Activated CD8-positive, alpha-beta memory T cell treated with anti-CD3 and anti-CD28 coated beads for 48 hours (primary cell): ENCODE data around the gene BCO1.

ENCODE experiments used
- DNase-seq, 3 experiments: peaks; one replicate each; pipeline ENCODE4 v3.0.0-alpha.2; 2020; ENCODE audit warnings: low read depth in 2 of 3, low spot score in 2 of 3

BCO1 gene

DNA sequence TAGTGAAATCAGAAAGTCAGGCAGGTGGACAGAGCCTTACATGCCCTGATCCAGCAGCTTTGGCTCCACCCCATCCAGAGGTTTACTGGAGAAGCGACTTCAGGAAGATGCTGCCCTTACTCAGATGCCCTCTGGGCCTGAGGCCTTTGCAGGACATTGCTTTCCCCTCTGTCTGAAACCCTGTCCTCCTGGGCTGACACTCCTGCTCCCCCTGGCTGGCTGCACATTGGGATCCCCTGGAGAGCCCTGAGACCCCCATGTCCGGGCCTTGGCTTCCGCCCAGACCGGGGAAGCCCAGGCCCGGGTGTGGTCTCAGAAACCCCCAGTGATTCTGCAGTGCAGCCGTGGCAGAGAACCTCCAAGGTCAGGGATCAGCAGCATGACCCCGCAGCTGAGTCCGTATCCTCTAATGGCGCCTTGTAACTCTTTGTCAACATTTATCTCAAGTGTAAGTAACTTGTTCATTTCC lies 36.6 kb downstream of the BCO1 start:
- DNase-seq, result no peak

DNA sequence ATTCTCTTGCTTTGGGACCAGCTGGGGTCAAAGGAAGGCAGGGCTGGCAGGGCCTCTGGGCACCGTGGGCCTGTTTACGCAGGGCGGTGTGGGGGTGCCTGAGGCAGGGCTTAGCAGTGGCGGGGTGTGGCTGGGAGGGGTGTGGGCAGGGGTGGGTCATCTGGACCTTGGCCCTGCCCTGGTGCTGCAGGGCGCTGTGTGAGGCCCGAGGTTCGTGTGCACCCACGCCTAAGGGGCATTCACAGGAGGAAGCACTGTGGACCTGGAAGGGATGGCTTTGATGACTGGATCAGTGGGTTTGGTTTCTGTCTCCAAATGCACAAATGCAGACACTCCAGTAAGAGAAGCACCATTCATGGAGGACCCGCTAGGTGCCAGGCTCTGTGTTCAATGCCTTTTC lies 37.3 kb downstream of the BCO1 start:
- DNase-seq, result no peak

DNA sequence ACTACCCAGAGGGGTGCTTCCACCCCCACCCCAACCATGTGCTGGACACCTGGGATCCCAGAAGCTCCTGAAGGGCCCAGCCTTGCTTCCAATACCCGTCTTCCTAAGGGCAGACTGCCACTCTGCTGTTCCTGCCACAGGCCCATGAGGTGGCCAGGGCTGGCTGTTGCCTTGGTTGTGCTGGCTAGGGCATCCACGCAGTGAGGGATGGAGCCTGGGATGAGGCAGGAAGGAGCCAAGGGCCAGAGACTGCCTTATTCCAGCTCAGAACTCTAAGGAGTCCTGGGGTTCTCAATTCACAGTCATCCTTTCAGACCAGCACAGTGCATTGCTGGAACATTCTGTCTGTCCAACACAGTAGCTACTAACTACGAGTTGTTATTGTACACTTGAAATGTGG lies 37.8 kb downstream of the BCO1 start:
- no peak for DNase-seq

DNA sequence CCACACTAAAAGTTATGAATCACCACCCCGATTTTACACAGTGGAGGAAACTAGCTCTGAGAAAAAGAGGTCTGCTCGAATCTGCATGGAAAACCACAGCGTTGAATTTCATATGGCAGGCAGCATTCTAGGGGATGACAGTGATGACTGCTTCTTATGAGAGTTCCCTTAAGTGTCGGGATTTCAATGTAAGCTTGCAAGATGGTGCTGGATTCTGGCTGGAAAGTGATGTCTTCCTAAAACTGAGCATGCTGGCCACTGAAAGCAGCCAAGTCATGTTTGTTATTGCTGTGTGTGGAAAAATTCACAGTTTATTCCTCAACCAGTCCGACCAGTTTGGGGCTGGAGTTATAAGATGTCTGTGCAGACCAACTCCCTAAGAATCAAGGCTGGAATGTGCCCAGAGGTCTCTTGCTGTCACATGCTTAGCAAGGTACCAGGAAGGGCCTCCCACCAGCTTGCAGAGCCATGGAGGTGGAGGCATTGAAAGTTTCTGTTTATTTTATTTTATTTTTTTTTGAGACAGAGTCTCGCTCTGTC lies 39.1 kb downstream of the BCO1 start:
- no peak for DNase-seq

- DNase-seq, result no peak
Measured at GRCh38 chr16:81278526-81278925, 40.0 kb downstream of the BCO1 start.

GRCh38 chr16:81279392-81279791 lies 40.9 kb downstream of the BCO1 start:
- DNase-seq, result no peak

GRCh38 chr16:81280393-81280792 lies 41.9 kb downstream of the BCO1 start:
- no peak for DNase-seq

DNA sequence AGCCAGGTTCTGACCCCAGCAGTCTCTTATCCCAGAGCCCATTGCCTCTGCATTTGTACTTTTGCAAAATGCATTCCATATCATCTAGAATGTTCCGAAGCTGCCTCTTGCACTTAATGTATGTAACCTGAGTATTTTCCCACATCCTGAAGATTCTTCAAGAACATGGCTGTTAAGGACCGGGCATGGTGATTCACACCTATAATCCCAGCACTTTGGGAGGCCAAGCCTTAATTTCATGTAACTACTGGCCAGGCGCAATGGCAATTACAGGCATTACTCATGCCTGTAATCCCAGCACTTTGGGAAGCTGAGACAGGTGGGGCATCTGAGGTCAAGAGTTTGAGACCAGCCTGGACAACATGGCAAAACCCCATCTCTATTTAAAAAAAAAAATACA lies 44.6 kb downstream of the BCO1 start:
- no peak for DNase-seq

- no peak for DNase-seq
Measured at GRCh38 chr16:81284995-81285600, 46.6 kb downstream of the BCO1 start.

DNA sequence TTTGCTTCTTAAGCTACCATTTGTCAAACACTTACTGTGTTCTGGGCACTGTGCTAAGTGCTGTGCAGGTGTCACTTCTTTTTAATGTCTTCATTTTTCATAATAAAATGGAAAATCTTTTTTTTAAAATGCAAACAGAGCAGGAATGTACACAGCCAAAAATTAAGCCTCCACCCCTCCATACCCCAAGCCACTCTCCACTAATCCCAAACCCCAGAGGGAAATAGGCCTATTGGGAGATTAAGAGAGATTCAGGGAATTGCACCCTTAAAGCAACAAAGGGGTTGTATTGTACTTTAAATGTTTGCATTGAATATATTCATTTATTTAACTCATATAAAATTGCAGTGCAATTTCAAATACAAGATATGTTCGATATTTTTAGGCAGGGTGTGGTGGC lies 47.7 kb downstream of the BCO1 start:
- DNase-seq, result no peak

DNA sequence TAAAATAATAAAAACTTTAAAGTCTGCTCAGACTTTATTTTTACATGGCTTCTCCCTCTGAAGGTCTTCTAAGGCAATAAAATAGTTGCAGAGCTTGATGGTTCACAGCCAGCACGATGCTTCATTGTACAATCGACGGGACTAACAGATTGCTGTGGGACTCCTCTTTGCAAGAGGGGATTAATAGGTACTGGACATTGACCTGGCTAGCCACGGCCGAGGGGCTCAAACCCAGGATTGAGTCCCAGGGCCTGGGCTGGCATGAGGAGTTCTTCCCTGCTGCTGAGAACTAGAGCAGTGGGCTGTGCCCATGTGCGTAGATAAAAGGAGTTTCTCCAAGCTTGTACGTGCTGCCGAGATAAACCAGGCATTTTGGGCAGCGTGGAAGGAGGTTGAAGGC lies 52.6 kb downstream of the BCO1 start:
- DNase-seq, result no peak

- DNase-seq, result no peak
Measured at GRCh38 chr16:81292936-81293335, 54.4 kb downstream of the BCO1 start.

DNA sequence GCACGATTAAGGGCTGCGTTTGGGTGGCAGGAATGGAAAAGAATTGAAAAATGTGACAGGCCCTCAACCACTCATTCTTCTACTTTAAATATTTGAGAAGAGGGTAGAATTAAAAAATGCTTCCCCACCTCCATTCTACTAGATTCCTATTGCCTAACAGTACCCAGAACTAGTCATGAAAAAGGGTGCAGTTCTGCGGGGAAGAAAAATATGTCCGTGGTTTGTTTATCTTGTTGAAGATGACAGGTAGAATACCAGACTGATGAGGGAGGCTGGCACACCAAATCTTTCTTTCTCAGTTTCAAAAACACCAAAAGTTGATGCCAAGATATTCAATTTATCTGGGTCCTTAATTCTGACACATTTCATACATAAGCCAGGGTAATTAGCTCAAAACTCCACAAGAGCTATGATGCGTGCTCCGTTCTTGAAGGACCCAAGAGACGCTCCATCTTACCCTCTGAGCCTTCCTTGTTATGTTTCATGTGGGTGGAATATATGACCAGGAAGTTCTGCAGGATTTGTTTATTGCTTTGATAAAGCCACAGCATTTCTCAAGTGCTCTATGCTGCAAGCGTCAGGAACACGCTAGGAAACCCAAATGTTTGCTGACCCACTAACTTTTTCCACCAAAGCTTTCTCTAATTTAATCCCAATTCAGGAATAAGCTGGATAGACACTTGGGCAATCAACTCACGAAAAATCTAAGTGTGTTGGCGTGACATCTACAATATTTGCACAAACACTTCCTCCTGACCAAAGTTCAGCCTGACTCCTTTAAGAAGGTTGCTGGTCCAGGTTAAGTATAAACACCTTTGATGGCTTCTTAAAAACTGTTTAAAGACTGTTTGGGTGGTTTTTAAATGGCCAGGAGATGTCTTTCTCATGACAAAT lies 55.7 kb downstream of the BCO1 start:
- no peak for DNase-seq

DNA sequence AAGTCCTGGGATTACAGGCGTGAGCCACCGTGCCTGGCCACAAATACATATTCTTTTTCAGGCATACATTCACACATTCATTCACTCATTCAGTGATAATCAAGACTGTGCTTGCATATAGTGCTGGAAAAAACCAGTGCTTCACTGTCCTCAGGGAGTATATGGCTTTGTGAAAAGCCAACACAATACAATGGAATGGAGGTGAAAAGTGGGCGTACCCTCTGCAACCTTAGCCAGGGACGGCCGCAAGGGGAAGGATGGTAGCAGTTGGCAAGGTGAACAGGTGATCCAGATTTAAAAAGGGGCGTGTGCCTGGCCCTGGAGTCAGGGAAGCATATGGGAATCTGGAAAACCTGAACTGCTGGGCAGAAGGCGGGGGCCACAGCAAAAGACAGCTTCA lies 58.1 kb downstream of the BCO1 start:
- no peak for DNase-seq

DNA sequence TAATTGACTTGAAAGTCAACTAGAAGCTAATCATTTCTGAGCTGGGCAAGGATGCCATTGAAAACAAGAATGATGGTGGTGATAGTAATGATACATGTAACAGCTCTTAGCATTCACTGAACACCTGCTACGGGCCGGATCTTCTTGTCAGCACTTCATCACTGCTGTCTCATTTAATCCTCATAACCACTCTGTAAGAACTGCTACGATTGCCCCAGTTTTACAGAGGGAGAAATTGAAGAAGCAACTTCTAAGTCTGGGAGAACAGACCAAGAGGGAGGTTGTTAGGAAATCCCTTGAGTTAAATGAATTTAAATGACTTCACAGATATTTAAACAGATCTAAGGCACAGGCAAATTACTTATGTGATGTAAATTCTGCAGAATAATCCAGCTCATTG lies 69.3 kb downstream of the BCO1 start:
- DNase-seq, result no peak

DNA sequence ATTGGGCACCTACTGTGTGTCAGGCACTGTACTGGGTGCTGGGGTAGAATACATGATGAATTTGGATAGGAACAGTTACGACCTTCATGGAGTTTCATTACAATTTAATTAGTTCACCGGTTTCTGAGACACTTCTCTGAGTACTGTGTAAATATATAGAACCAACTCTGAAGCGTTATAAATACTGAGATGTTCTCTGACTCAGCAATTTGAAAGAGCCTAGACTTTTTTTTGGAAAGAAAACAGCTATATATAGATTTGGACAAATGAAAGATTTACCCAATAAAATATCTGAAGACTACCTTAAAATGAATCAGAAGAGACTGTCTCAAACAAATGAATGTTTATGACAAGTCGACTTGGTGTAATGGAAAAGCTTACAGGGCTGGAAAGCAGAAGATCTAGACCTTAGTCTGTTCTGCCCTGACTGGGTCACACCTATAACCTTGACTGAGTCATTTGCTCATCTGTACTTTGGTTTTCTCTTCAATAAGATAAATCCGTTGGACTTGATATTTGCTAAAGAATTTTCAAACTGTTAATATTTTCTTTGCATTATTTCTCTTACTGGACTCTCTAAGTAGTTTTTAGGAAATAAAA lies 71.7 kb downstream of the BCO1 start:
- DNase-seq, result no peak

- DNase-seq, result no peak
Measured at GRCh38 chr16:81311762-81312161, 73.3 kb downstream of the BCO1 start.

- no peak for DNase-seq
Measured at GRCh38 chr16:81313701-81314602, 75.5 kb downstream of the BCO1 start.

DNA sequence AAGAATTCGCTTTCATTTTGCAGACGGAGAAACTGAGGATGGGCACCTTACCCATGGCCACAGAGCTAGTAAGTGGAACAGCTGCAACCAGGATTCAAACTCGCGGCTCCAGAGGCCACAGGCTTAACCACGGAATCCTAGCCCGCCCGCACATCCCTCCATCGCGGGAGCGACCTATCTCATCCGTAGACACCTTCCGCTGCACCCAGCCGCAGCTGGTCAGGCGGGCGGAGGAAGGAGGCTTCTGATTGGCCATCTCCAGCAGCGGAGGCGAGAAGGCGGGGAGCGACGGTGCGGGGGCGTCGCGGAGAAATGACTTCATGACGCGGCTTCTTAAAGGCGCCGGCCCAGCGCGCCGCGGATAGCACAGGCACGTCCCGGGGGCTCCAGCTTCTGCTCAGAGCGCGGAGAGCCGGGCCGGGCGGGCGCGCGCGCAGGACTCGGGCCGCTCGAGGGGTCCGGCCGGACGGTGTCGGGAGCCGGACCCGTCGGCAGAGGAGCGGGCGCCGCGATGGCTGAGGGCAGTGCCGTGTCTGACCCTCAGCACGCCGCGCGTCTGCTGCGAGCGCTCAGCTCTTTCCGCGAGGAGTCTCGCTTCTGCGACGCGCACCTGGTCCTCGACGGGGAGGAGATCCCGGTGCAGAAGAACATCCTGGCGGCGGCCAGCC lies 76.2 kb downstream of the BCO1 start, which contains the start of gene GAN:
Gene GAN, plus strand, starts transcription at position 360 of the 668 bp plus-strand sequence. Its CDS starts 152 bp downstream, at position 512.
- DNase-seq, result peak; percentile 77 to 89 (median 88)
